Smooth muscle cell (in vitro differentiated cells): ENCODE data around the gene MYO9B. TPM values are rescaled to one million over a fixed set of nuclear protein-coding genes. Genes with fewer than 3 reads are reported as not detected.
"Not testable (repeated sequence)": the region's sequence is repeated elsewhere in the genome, so short reads cannot be mapped to it uniquely, and the experiment has no call there.

ENCODE experiments used
- DNase-seq: peaks from one replicate; lab custom pipeline; 2025; ENCODE audit not compliant: unreplicated experiment; lab: John Stamatoyannopoulos, UW
- H2AFZ ChIP-seq: fragments of 200-600 bp; sonication (generic); 2 replicates; pipeline ENCODE4 v1.6.0; 2016; ENCODE audit warnings: antibody characterized with exemption, low read depth, mild to moderate bottlenecking
- H3F3A ChIP-seq: fragments of 200-600 bp; sonication (generic); 2 replicates; pipeline ENCODE4 v1.6.0; 2017; ENCODE audit warnings: antibody characterized with exemption, low read depth
- H3K27ac ChIP-seq: fragments of 200-600 bp; sonication (generic); 2 replicates; pipeline ENCODE4 v1.5.1; 2016; ENCODE audit warnings: low read depth, mild to moderate bottlenecking
- H3K27me3 ChIP-seq: fragments of 200-600 bp; sonication (generic); 2 replicates; pipeline ENCODE4 v1.6.1; 2016; ENCODE audit warnings: low read depth, mild to moderate bottlenecking
- H3K36me3 ChIP-seq: fragments of 200-600 bp; sonication (generic); 2 replicates; pipeline ENCODE4 v1.5.1; 2016; ENCODE audit warnings: low read depth
- H3K4me1 ChIP-seq: fragments of 200-600 bp; sonication (generic); 2 replicates; pipeline ENCODE4 v1.5.1; 2016; ENCODE audit warnings: low read depth
- H3K4me2 ChIP-seq: fragments of 200-600 bp; sonication (generic); 2 replicates; pipeline ENCODE4 v1.6.0; 2016; ENCODE audit warnings: mild to moderate bottlenecking
- H3K4me3 ChIP-seq: fragments of 200-600 bp; sonication (generic); 2 replicates; pipeline ENCODE4 v1.5.1; 2016; ENCODE audit warnings: mild to moderate bottlenecking
- H3K79me2 ChIP-seq: fragments of 200-600 bp; sonication (generic); 2 replicates; pipeline ENCODE4 v1.6.0; 2016; ENCODE audit warnings: low read depth, mild to moderate bottlenecking
- H3K9ac ChIP-seq: fragments of 200-600 bp; sonication (generic); 2 replicates; pipeline ENCODE4 v1.6.0; 2016; ENCODE audit warnings: low read depth
- H3K9me3 ChIP-seq: fragments of 200-600 bp; sonication (generic); replicated peaks from 2 replicates; pipeline ENCODE4 v1.5.1; 2016; ENCODE audit warnings: low read depth
- H4K20me1 ChIP-seq: fragments of 200-600 bp; sonication (generic); 2 replicates; pipeline ENCODE4 v1.6.0; 2016; ENCODE audit warnings: low read depth
- CTCF ChIP-seq: fragments of 200-600 bp; sonication (generic); IDR thresholded peaks from 2 replicates; pipeline ENCODE4 v1.5.1; 2017; ENCODE audit warnings: borderline replicate concordance, mild to moderate bottlenecking, antibody characterized with exemption; ENCODE audit not compliant: insufficient read depth, poor library complexity, severe bottlenecking
- WGBS: methylation state at CpG from one replicate; pipeline ENCODE4 v1.1.7; 2016; ENCODE audit warnings: low lambda C conversion rate; 5-methylcytosine and 5-hydroxymethylcytosine counted together
- polyA plus RNA-seq: library from polyadenylated mRNA; unstranded; fragments of >200 nt; fragmentation: Nextera tagmentation; extraction: Ambion mirVana; gene quantifications from 2 replicates; pipeline ENCODE4 v1.2.1, GENCODE V29; 2016
- total RNA-seq: library from RNA; depleted of rRNA; stranded (reverse); fragments of >200 nt; gene quantifications from 2 replicates; pipeline ENCODE4 v1.2.3, GENCODE V29; 2014

Gene MYO9B
- total and polyA plus RNA-seq, 2 experiments from 2014 or later = 44.6 to 46.6 TPM

GRCh38 chr19:17137417-17137816, 61.8 kb downstream of the MYO9B start:
- H3K4me2 ChIP-seq = no peak overlapping the region
- peak overlapping the region; percentile 97 for H3K27ac ChIP-seq
- WGBS = 90% methylated on average over 10 of the region's 10 CpGs
- no peaks in the 10 kb centered on the region for H3K27me3 ChIP-seq
- no peaks in the 10 kb centered on the region for H3K36me3 ChIP-seq
- H2AFZ ChIP-seq = no peak overlapping the region
- no peaks in the 10 kb centered on the region for H3K9me3 ChIP-seq
- no peak for TF ChIP-seq CTCF
- peaks cover 46% of the 10 kb centered on the region for H3K79me2 ChIP-seq
- H3K4me3 ChIP-seq = no peak overlapping the region
- H3F3A ChIP-seq = peaks cover 24% of the 10 kb centered on the region
- H3K4me1 ChIP-seq = peaks cover 16% of the 10 kb centered on the region
- H4K20me1 ChIP-seq = no peaks in the 10 kb centered on the region
- H3K9ac ChIP-seq = no peak overlapping the region
- DNase-seq = no peak

GRCh38 chr19:17138052-17138846, 62.7 kb downstream of the MYO9B start:
- peaks cover 49% of the 10 kb centered on the region for H3K79me2 ChIP-seq
- not testable (repeated sequence) for H3K36me3 ChIP-seq, H3K27me3 ChIP-seq, DNase-seq, H4K20me1 ChIP-seq, H2AFZ ChIP-seq, H3K27ac ChIP-seq, H3K9me3 ChIP-seq, H3K9ac ChIP-seq, H3K4me2 ChIP-seq, H3K4me3 ChIP-seq
- peaks cover 21% of the 10 kb centered on the region for H3F3A ChIP-seq
- H3K4me1 ChIP-seq = peaks cover 16% of the 10 kb centered on the region
- 93% methylated on average over 10 of the region's 10 CpGs for WGBS

GRCh38 chr19:17138937-17139598, 63.5 kb downstream of the MYO9B start:
- Histone ChIP-seq H3K9me3 (no peaks in the 10 kb centered on the region), H3K36me3 (no peaks in the 10 kb centered on the region), H3K79me2 (peaks cover 49% of the 10 kb centered on the region), H3K27me3 (no peaks in the 10 kb centered on the region), H3K9ac (no peak overlapping the region), H3K27ac (no peak overlapping the region), H3K4me3 (no peak overlapping the region), H3K4me2 (no peak overlapping the region), H3K4me1 (peaks cover 16% of the 10 kb centered on the region), H2AFZ (no peak overlapping the region), H3F3A (peaks cover 15% of the 10 kb centered on the region), H4K20me1 (no peaks in the 10 kb centered on the region)
- WGBS = 95% methylated on average over 10 of the region's 10 CpGs
- no peak for TF ChIP-seq CTCF
- no peak for DNase-seq

- peaks cover 26% of the 10 kb centered on the region for H4K20me1 ChIP-seq
- not testable (repeated sequence) for H3K27me3 ChIP-seq, H3K36me3 ChIP-seq, H3K4me3 ChIP-seq, H3K4me2 ChIP-seq, DNase-seq, H2AFZ ChIP-seq, H3F3A ChIP-seq, H3K9ac ChIP-seq, H3K9me3 ChIP-seq, H3K4me1 ChIP-seq
- WGBS = 68% methylated on average over 13 of the region's 13 CpGs
- H3K79me2 ChIP-seq = peaks cover 37% of the 10 kb centered on the region
- H3K27ac ChIP-seq = peak overlapping the region; percentile 61
Measured at GRCh38 chr19:17144771-17145170, 69.2 kb downstream of the MYO9B start.
